Loucy (cell line): Measurements from ENCODE around the gene ZBED6.

Experiments
- CTCF ChIP-seq: fragments of 200-600 bp; sonication (generic); conservative IDR thresholded peaks from 2 replicates; pipeline ENCODE4 v1.5.1; 2014; ENCODE audit warnings: mild to moderate bottlenecking, antibody characterized with exemption, low read length
- EZH2phosphoT487 ChIP-seq: fragments of 200-600 bp; IDR thresholded peaks from 2 replicates; pipeline ENCODE4 v1.6.1; 2018; ENCODE audit warnings: antibody characterized with exemption, mild to moderate bottlenecking, moderate library complexity, borderline replicate concordance

GRCh38 chr1:203799971-203800370 lies 4.5 kb downstream of the ZBED6 start:
- TF ChIP-seq CTCF (no peak), EZH2phosphoT487 (no peak)
